Caco-2 (cell line): ENCODE results near the gene KIAA1958. TPM values are rescaled to one million over a fixed set of nuclear protein-coding genes. Genes with fewer than 3 reads are reported as not detected.

Experiments
- BruUV-seq: library from RNA; stranded (reverse); fragments of 400-500 nt; replicated peaks from 2 replicates; lab custom pipeline; 2021; lab: Mats Ljungman, UMichigan
- CTCF ChIA-PET: fragments of 300-600 bp; sonication (Branson Sonifier 250); formaldehyde crosslinking; loops from one replicate; lab custom pipeline; 2022; ENCODE audit warnings: antibody characterized with exemption; lab: Charles Lee
- POLR2A ChIA-PET: fragments of 300-600 bp; sonication (Branson Sonifier 250); formaldehyde crosslinking; loops from one replicate; lab custom pipeline; 2022; ENCODE audit warnings: antibody characterized with exemption; lab: Charles Lee
- DNase-seq, 2 experiments: peaks; one replicate each; pipeline versions ENCODE4 v3.0.0 to v3.0.0-alpha.2; 2020 to 2022
- H3K27me3 ChIP-seq: replicated peaks from 2 replicates; pipeline ENCODE4 v1.6.0; 2011; ENCODE audit warnings: low read length; ENCODE audit not compliant: control insufficient read depth, insufficient read depth
- H3K36me3 ChIP-seq: 2 replicates; pipeline ENCODE4 v1.5.1; 2011; ENCODE audit warnings: low read length; ENCODE audit not compliant: control insufficient read depth, insufficient read depth
- H3K4me1 ChIP-seq: fragments of 250-450 bp; sonication (Bioruptor Pico); 2 replicates; pipeline ENCODE4 v1.5.1; 2020; ENCODE audit warnings: mild to moderate bottlenecking
- H3K4me3 ChIP-seq: 2 replicates; pipeline ENCODE4 v1.5.1; 2011; ENCODE audit warnings: low read depth, mild to moderate bottlenecking, control low read depth, low read length
- H3K9me3 ChIP-seq: fragments of 250-450 bp; sonication (Bioruptor Pico); 2 replicates; pipeline ENCODE4 v1.5.1; 2020; ENCODE audit warnings: mild to moderate bottlenecking, moderate library complexity
- H3K27ac Mint-ChIP-seq: one replicate; pipeline ENCODE4 v1.8.0; 2022; ENCODE audit warnings: mixed read lengths; ENCODE audit not compliant: unreplicated experiment
- H3K27me3 Mint-ChIP-seq: one replicate; pipeline ENCODE4 v1.8.0; 2022; ENCODE audit warnings: mixed read lengths; ENCODE audit not compliant: insufficient read depth, unreplicated experiment
- H3K36me3 Mint-ChIP-seq: one replicate; pipeline ENCODE4 v1.8.0; 2022; ENCODE audit warnings: mild to moderate bottlenecking, mixed read lengths; ENCODE audit not compliant: insufficient read depth, unreplicated experiment
- H3K4me1 Mint-ChIP-seq: one replicate; pipeline ENCODE4 v1.8.0; 2022; ENCODE audit warnings: low read depth, mixed read lengths; ENCODE audit not compliant: unreplicated experiment
- H3K4me3 Mint-ChIP-seq: one replicate; pipeline ENCODE4 v1.8.0; 2022; ENCODE audit warnings: mild to moderate bottlenecking, moderate library complexity, mixed read lengths; ENCODE audit not compliant: unreplicated experiment
- H3K9me3 Mint-ChIP-seq: one replicate; pipeline ENCODE4 v1.8.0; 2022; ENCODE audit warnings: mixed read lengths; ENCODE audit not compliant: unreplicated experiment
- intact Hi-C: fragments of 100-400 bp; cut with micrococcal nuclease; formaldehyde crosslinking; loops from one replicate; pipeline ENCODE4 v1.10.0; 2022; ENCODE audit not compliant: unreplicated experiment
- total RNA-seq: library from RNA; stranded (reverse); gene quantifications from 2 replicates; pipeline ENCODE4 v1.2.3, GENCODE V29; 2022
- TF ChIP-seq, protein P1 (sequence below), 2 experiments: fragments of 200-600 bp in 1 of 2; IDR thresholded peaks; 1 replicate in 1 of 2; 2 replicates in 1 of 2; pipeline versions ENCODE4 v1.5.1 to v1.8.0; 2011 to 2022; ENCODE audit warnings: antibody characterized with exemption in 1 of 2, control low read depth in 1 of 2, inconsistent platforms in 1 of 2, low read depth in 1 of 2, low read length in 1 of 2, mild to moderate bottlenecking in 1 of 2, moderate library complexity in 1 of 2; ENCODE audit not compliant: insufficient read depth in 1 of 2, severe bottlenecking in 1 of 2, unreplicated experiment in 1 of 2

Gene KIAA1958
- total RNA-seq, 1 experiment from 2014 or later, result 20.0 TPM

DNA sequence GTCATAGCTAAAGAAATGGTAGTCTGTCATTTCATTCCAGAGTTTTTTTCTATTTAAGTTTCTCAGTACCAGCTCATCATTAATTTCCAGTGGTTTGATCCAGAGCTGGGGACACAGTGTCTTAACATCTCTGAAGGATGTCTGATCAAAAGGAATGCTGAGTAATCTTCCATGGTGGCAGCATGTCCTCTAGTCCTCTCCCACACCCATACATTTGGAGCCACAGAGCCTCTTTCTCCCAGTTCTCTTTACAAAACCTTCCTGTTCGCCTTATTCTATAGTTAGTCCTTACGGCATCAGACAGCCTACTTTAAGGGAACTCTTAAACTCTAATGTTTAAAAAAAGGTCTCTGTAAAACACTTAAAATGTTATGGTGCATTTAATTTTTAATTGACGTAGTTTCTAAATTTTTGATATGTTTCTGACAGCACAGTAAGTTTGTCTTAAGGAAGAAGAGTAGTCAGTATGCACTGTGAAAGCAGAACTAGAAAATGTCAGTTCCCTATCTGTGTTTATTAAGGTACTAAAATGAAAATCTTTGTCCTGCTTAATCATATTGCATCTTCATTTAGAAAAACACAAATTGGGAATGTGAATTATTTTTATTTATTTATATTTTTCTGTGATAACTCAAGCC lies 134.5 kb downstream of the KIAA1958 start:
- Mint-ChIP-seq H3K4me3 (no peak overlapping the region), H3K9me3 (no peaks in the 10 kb centered on the region), H3K27me3 (no peaks in the 10 kb centered on the region), H3K27ac (no peak overlapping the region), H3K4me1 (no peaks in the 10 kb centered on the region), H3K36me3 (no peaks in the 10 kb centered on the region)
- Histone ChIP-seq H3K9me3 (no peaks in the 10 kb centered on the region), H3K4me1 (peaks cover 6% of the 10 kb centered on the region), H3K36me3 (no peaks in the 10 kb centered on the region; the same call in 1 of the 2 replicates), H3K4me3 (no peak overlapping the region), H3K27me3 (no peaks in the 10 kb centered on the region)
- TF ChIP-seq, protein P1, sequence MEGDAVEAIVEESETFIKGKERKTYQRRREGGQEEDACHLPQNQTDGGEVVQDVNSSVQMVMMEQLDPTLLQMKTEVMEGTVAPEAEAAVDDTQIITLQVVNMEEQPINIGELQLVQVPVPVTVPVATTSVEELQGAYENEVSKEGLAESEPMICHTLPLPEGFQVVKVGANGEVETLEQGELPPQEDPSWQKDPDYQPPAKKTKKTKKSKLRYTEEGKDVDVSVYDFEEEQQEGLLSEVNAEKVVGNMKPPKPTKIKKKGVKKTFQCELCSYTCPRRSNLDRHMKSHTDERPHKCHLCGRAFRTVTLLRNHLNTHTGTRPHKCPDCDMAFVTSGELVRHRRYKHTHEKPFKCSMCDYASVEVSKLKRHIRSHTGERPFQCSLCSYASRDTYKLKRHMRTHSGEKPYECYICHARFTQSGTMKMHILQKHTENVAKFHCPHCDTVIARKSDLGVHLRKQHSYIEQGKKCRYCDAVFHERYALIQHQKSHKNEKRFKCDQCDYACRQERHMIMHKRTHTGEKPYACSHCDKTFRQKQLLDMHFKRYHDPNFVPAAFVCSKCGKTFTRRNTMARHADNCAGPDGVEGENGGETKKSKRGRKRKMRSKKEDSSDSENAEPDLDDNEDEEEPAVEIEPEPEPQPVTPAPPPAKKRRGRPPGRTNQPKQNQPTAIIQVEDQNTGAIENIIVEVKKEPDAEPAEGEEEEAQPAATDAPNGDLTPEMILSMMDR (IDR thresholded peaks at IDR 0.05; ENCODE audit: insufficient read depth in 1 of 2, low read depth in 1 of 2, low read length in 1 of 2, severe bottlenecking in 1 of 2, unreplicated experiment in 1 of 2), result no peak
- ChIA-PET CTCF (no interaction called here), POLR2A (no interaction called here)
- DNase-seq, result no peak
- intact Hi-C loops, result no loop called here
- BruUV-seq, result no TSS peak

DNA sequence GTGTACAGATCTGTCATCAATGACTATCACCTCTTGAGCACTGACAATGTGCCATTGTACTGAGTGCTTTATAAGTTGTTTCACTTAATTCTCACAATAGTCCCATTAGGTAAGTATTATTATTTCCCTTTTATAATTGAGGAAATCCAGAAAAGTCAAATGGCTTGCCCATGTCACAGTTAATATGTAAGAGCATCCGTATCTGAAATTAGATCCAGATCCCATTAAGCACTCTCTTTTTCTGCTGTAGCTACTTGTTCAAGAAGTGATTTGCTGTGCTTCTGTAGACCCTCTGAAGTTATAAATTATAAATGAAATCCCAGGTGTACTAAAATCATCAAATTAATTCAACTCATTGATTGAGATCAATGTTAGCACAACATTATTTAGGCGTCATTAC lies 136.6 kb downstream of the KIAA1958 start:
- no peaks in the 10 kb centered on the region for H3K4me1 Mint-ChIP-seq
- Histone ChIP-seq H3K4me3 (no peak overlapping the region), H3K4me1 (peaks cover 6% of the 10 kb centered on the region), H3K27me3 (no peaks in the 10 kb centered on the region), H3K9me3 (no peaks in the 10 kb centered on the region), H3K36me3 (no peaks in the 10 kb centered on the region; the same call in 1 of the 2 replicates)
- ChIA-PET POLR2A (no interaction called here), CTCF (no interaction called here)
- no peaks in the 10 kb centered on the region for H3K36me3 Mint-ChIP-seq
- H3K4me3 Mint-ChIP-seq, result no peak overlapping the region
- TF ChIP-seq, protein P1 (IDR thresholded peaks at IDR 0.05; ENCODE audit: insufficient read depth in 1 of 2, low read depth in 1 of 2, low read length in 1 of 2, severe bottlenecking in 1 of 2, unreplicated experiment in 1 of 2), result no peak
- BruUV-seq, result no TSS peak
- intact Hi-C loops, result no loop called here
- no peak overlapping the region for H3K27ac Mint-ChIP-seq
- H3K9me3 Mint-ChIP-seq, result no peaks in the 10 kb centered on the region
- no peaks in the 10 kb centered on the region for H3K27me3 Mint-ChIP-seq
- no peak for DNase-seq

DNA sequence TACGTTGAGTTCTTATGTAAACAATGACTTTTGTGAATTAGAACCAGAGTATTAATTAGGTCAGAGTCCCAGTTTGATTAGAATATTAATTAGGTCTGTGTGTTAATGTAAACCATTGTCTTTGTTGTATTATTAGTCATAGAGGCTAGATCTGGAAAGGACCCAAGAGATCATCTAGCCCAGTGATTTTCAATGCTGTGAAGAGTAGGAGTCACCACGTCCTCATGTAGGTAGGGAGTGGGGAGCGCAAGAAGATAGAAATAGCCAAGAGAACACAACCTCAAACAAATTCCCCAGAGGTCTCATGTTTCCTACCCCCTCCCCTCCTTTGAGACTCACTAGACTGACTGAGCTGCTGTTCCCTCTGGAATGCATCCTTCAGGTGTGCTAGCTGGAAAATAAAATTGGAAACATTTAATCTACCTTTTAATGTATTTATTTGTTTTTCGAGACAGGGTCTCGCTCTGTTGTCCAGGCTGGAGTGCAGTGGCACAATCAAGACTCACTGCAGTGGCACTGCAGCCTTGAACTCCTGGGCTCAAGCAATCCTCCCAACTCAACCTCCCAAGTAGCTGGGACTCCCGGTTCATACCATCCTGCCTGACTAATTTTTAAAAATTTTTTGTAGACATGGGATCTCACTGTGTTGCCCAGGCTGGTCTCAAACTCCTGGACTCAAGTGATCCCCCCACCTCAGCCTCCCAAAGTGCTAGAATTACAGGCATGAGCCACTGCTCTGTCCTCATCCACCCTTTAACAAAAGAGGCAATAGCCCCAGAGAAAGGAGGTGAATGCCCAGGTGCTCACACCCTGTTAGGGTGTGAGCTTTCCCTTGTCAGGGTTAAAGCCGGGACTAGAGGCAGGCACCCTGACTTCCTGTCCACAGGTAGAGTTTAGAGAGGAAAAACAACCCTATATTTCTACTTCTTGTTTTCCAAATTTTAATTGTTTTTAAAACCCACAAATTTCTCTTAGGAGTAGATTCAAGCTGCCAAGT lies 138.4 kb downstream of the KIAA1958 start:
- no TSS peak for BruUV-seq
- ChIA-PET POLR2A (no interaction called here), CTCF (no interaction called here)
- Mint-ChIP-seq H3K4me1 (no peaks in the 10 kb centered on the region), H3K27me3 (no peaks in the 10 kb centered on the region), H3K36me3 (no peaks in the 10 kb centered on the region), H3K27ac (no peak overlapping the region), H3K4me3 (no peak overlapping the region), H3K9me3 (no peaks in the 10 kb centered on the region)
- TF ChIP-seq, protein P1 (IDR thresholded peaks at IDR 0.05; ENCODE audit: insufficient read depth in 1 of 2, low read depth in 1 of 2, low read length in 1 of 2, severe bottlenecking in 1 of 2, unreplicated experiment in 1 of 2), result no peak
- peaks cover 6% of the 10 kb centered on the region for H3K4me1 ChIP-seq
- H3K36me3 ChIP-seq, result no peaks in the 10 kb centered on the region; the same call in 1 of the 2 replicates
- H3K9me3 ChIP-seq, result no peaks in the 10 kb centered on the region
- intact Hi-C loops, result no loop called here
- H3K27me3 ChIP-seq, result no peaks in the 10 kb centered on the region
- DNase-seq, result no peak
- H3K4me3 ChIP-seq, result no peak overlapping the region
